ENCODE measurements around the gene PCDHA9.
"Not testable (repeated sequence)": the region's sequence is repeated elsewhere in the genome, so short reads cannot be mapped to it uniquely, and the experiment has no call there.

The PCDHA9 gene

GRCh38 chr5:140848139-140849102, at the start of gene PCDHA9:
Gene PCDHA9, plus strand, starts transcription at chr5:140848382. Its CDS starts 114 bp downstream, at chr5:140848496.
- not testable (repeated sequence) for DNase-seq (ENCODE audit: low spot score)

- DNase-seq (ENCODE audit: low spot score), result no peak
These were observed 47.2 kb upstream of the PCDHA9 start, which contains the start of gene PCDHA3 for GRCh38 chr5:140800816-140801493. Gene PCDHA3, plus strand, starts transcription at chr5:140801057.

- no peak for DNase-seq (ENCODE audit: low spot score)
These were observed 46.7 kb upstream of the PCDHA9 start for GRCh38 chr5:140801494-140801841.

GRCh38 chr5:140802381-140802780, 45.8 kb upstream of the PCDHA9 start:
- DNase-seq (ENCODE audit: low spot score), result not testable (repeated sequence)

GRCh38 chr5:140802781-140803271, 45.4 kb upstream of the PCDHA9 start:
- no peak for DNase-seq (ENCODE audit: low spot score)

GRCh38 chr5:140806834-140807775, 41.1 kb upstream of the PCDHA9 start, which contains the start of gene PCDHA4:
Gene PCDHA4, plus strand, starts transcription at chr5:140807068.
- DNase-seq (ENCODE audit: low spot score), result no peak

- DNase-seq (ENCODE audit: low spot score), result not testable (repeated sequence)
These were observed 39.8 kb upstream of the PCDHA9 start for GRCh38 chr5:140808241-140808888.

- DNase-seq (ENCODE audit: low spot score), result no peak
These were observed 39.3 kb upstream of the PCDHA9 start for GRCh38 chr5:140808889-140809291.

- DNase-seq (ENCODE audit: low spot score), result no peak
These were observed 26.6 kb upstream of the PCDHA9 start, which contains the start of gene PCDHA5 for GRCh38 chr5:140821375-140822280. Gene PCDHA5, plus strand, starts transcription at chr5:140821613.

GRCh38 chr5:140822281-140822629, 25.9 kb upstream of the PCDHA9 start:
- DNase-seq (ENCODE audit: low spot score), result no peak

GRCh38 chr5:140822969-140823368, 25.2 kb upstream of the PCDHA9 start:
- not testable (repeated sequence) for DNase-seq (ENCODE audit: low spot score)

- DNase-seq (ENCODE audit: low spot score), result no peak
These were observed 24.7 kb upstream of the PCDHA9 start for GRCh38 chr5:140823475-140823874.

GRCh38 chr5:140827704-140828361, 20.3 kb upstream of the PCDHA9 start, which contains the start of gene PCDHA6:
Gene PCDHA6, plus strand, starts transcription at chr5:140827960. Its CDS starts 132 bp downstream, at chr5:140828092.
- no peak for DNase-seq (ENCODE audit: low spot score)

- no peak for DNase-seq (ENCODE audit: low spot score)
These were observed 19.8 kb upstream of the PCDHA9 start for GRCh38 chr5:140828362-140828737.

GRCh38 chr5:140829511-140830501, 18.4 kb upstream of the PCDHA9 start:
- DNase-seq (ENCODE audit: low spot score), result not testable (repeated sequence)

- no peak for DNase-seq (ENCODE audit: low spot score)
These were observed 14.2 kb upstream of the PCDHA9 start, which contains the start of gene PCDHA7 for GRCh38 chr5:140833993-140834392. Gene PCDHA7, plus strand, starts transcription at chr5:140834269. Its CDS starts 115 bp downstream, at chr5:140834384.

- not testable (repeated sequence) for DNase-seq (ENCODE audit: low spot score)
These were observed 13.7 kb upstream of the PCDHA9 start for GRCh38 chr5:140834439-140835008.
